K562 (cell line): ENCODE data around the gene AKAP13.

Source experiments
- CTBP1 ChIP-seq: fragments of 450-650 bp; IDR thresholded peaks from 2 replicates; pipeline ENCODE4 v1.6.1; 2016; ENCODE audit warnings: borderline replicate concordance
- GABPB1 ChIP-seq: sonication (generic); formaldehyde crosslinking; IDR thresholded peaks from 2 replicates; pipeline ENCODE4 v1.8.0; 2022; ENCODE audit warnings: mild to moderate bottlenecking, missing genetic modification reagents
- NR2C2 ChIP-seq, 2 experiments: fragments of 200-800 bp in 1 of 2; sonication (Bioruptor generic) in 1 of 2; sonication (generic) in 1 of 2; formaldehyde crosslinking in 1 of 2; IDR thresholded peaks; 2 replicates each; pipeline versions ENCODE4 v1.6.1 to v1.8.0; 2016 to 2022; ENCODE audit warnings: mild to moderate bottlenecking in 1 of 2, missing compliant biosample characterization in 1 of 2, missing genetic modification characterization in 1 of 2, missing genetic modification reagents in 1 of 2
- OTX1 ChIP-seq: fragments of 450-650 bp; formaldehyde crosslinking; IDR thresholded peaks from 2 replicates; pipeline ENCODE4 v1.4.0; 2022; ENCODE audit warnings: mild to moderate bottlenecking
- POLR2A ChIP-seq: fragments of 450-650 bp; conservative IDR thresholded peaks from 2 replicates; pipeline ENCODE4 v1.6.1; 2016
- TF ChIP-seq, protein P1 (sequence below): fragments of 450-650 bp; IDR thresholded peaks from 2 replicates; pipeline ENCODE4 v1.6.1; 2016

GRCh38 chr15:85570336-85570735 lies 189.9 kb downstream of the AKAP13 start:
- TF ChIP-seq OTX1 = no peak
- TF ChIP-seq POLR2A = no peak
- TF ChIP-seq, protein P1, sequence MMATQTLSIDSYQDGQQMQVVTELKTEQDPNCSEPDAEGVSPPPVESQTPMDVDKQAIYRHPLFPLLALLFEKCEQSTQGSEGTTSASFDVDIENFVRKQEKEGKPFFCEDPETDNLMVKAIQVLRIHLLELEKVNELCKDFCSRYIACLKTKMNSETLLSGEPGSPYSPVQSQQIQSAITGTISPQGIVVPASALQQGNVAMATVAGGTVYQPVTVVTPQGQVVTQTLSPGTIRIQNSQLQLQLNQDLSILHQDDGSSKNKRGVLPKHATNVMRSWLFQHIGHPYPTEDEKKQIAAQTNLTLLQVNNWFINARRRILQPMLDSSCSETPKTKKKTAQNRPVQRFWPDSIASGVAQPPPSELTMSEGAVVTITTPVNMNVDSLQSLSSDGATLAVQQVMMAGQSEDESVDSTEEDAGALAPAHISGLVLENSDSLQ = no peak
- TF ChIP-seq NR2C2 (CRISPR knock-in tag; IDR thresholded peaks at IDR 0.05) = no peak
- TF ChIP-seq NR2C2 (tag; IDR thresholded peaks at IDR 0.05) = no peak
- TF ChIP-seq GABPB1 (CRISPR knock-in tag) = no peak
- TF ChIP-seq CTBP1 = no peak
